Stimulated activated CD8-positive, alpha-beta memory T cell treated with anti-CD3 and anti-CD28 coated beads, Interleukin-15, amount 100 ng/mL, for 24 hours (primary cell): ENCODE results near the gene HYAL1.

ENCODE experiments used
- DNase-seq: peaks from one replicate; pipeline ENCODE4 v3.0.0-alpha.2; 2020; ENCODE audit warnings: low read depth

The HYAL1 gene

DNA sequence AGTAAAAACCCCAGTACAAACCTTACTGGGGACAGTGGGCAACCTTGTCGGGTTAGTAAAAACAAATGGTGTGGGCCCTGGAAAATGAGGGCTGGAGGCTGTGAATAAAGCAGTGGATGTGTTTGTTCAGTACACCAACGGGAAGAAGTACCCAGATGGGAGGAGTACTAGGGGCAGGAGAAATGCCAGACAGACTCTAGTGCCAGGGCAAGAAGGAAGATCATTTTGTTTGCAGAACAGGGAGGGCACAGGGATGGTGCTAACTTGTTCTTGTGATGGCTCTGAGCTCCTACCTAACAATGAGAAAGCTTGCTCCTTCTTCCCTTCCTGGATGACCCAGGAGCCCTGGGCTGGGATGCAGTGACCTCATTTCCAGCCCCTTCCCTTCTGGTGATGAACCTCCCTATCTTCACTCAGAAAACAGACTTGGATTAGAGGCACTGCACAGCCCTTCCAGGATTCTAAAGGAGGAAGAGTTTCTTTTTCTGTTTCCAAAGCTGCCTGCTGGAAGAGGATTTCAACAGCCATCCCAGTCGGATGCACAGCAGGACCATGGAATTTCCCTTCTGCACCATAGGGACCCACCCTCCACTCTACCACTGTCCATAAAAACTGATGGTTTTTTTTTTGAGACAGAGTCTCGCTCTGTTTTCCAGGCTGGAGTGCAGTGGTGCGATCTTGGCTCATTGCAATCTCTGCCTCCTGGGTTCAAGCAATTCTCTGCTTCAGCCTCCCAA lies 31.1 kb upstream of the HYAL1 start:
- no peak for DNase-seq

- DNase-seq, result no peak
Observed at GRCh38 chr3:50333744-50334328, 30.5 kb upstream of the HYAL1 start.

- no peak for DNase-seq
Observed at GRCh38 chr3:50331364-50331907, 28.1 kb upstream of the HYAL1 start.

DNA sequence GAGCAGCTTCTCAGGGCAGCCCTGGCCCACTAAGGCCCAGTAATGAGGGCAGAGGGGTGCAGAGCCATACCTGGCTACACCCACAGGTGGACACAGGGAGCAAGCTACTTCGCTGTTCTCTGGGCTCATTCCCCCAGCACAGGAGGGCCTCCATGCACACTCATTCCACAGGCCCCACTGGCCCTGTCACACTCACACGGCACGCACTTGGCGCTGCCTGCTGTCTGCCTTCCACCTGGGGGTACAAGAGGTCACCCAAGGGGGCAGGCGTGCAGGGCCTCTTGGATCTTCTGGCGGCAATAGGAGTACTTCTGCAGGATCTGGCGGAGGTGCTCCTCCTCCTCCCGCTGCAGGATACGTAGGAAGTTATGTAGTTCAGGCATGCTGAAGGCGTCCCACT lies 27.0 kb upstream of the HYAL1 start:
- DNase-seq, result no peak

DNA sequence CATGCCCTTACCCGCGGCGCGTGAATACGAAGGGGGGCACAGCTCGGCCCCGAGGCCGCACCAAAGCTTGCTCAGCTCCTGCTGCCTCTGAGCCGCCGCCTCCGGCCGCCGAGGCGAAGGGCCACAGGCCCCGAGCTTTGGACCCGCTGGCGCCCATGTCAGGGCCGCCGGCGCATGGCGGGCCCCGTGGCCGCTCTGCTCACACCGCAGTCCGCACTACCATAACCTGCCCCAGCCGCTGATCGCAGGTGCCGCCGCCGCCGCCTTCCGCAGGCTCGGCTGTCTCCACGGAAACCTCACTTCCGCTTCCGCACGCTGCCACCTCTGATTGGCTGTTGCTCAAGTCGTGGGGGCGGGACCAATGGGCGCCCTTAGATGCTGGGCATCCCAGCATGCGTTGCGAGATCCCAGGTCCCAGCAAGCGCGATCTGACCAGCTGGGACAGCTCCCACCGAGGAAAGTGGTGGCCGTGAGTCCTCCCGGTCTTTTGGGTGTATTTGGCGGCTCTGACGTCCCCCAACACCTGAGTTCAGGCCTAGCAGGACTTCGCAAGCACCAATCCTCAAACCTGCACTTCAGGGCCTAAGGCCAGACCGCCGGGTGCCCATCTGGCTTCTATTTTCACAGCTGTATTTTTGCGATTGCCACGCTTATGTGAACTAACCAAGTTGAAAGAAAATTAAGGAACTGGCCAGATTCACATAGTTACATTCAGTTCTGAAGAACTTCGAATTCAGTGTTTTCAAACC lies 24.7 kb upstream of the HYAL1 start, which contains the start of gene TUSC2:
Gene TUSC2 (minus strand): TSS at position 281 of the 749 bp plus-strand sequence. CDS start 124 bp downstream, at position 157.
- peak; percentile 79 for DNase-seq

GRCh38 chr3:50327129-50327528 lies 23.8 kb upstream of the HYAL1 start:
- no peak for DNase-seq

DNA sequence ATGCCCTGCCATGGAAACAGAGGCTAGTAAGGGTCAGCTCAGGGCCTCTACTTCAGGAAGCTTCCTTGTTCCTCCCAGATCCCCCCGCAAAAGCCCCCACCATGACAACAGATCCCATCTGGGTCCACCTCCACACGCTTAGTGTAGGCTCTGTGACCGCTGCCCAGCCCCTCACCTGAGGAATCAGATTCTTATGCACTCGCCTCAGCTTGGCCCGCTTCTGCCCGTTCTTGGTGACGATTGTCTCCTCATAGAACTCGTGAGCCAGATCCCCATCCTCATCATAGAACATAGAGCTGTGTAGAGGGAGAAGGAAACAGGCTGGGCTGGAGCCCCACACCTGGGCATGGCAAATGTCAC lies 22.8 kb upstream of the HYAL1 start:
- DNase-seq, result no peak

DNA sequence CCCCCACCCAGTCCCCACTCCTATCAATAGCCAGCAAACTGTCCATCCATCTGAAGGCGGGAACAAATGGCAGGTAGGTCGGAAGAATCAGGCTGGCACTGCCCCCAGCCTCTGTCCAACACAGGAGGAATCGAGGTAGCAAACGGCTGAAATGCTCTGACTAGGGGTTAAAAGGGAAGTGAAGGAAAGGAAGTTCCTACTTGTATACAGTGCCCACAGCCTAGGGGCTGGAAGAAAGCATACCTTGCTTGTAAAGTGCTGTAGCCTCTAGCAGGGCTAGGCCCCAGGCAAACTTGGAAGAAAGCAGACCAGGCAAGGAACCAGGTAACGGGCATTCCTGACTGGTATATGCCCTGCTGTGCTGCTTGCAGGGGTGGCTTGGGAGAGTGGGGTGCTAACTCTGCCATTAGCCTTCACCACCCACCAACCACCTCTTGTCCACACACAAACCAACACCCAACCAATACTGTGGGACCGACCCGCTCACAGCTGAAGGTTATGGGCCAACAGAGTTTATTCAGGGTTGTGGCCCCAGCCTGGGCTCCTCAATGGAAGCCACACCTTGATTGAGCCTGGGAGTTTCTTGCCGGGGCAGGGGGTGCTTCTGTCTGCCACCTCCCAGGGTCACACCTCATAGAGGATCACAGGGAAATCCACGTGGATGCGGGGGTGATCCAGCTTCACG lies 22.3 kb upstream of the HYAL1 start:
- DNase-seq, result no peak

GRCh38 chr3:50325113-50325480 lies 21.7 kb upstream of the HYAL1 start:
- no peak for DNase-seq

- DNase-seq, result peak; percentile 26
Observed at GRCh38 chr3:50324351-50325112, 21.2 kb upstream of the HYAL1 start.

DNA sequence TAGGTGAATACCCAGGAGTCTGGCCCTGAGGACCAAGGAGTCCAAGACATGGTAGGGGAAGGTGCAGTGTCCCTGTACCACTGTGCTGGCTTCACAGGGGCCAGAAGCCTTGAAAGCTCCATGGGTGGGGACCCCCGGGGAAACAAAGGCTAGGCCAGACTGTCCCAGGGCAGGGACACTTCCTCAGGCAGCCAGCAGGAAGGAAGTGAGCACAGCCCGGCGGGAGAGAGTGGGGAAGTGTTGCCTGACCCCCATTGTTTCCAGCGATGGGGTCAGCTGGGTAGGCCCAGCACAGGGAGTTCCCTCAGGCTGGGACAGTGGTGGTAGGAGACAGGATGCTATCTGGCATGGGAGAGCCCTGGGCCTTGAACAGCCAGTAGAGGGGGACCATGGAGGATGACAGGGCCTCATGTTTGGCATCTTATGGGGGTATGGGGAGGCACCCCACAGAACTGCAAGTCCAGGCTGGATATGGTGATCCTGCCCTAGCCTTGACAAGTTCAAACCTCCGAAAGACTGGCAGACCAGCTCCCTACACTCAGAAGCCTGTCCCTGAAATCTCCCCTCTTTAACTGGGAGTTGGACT lies 20.3 kb upstream of the HYAL1 start:
- no peak for DNase-seq

DNA sequence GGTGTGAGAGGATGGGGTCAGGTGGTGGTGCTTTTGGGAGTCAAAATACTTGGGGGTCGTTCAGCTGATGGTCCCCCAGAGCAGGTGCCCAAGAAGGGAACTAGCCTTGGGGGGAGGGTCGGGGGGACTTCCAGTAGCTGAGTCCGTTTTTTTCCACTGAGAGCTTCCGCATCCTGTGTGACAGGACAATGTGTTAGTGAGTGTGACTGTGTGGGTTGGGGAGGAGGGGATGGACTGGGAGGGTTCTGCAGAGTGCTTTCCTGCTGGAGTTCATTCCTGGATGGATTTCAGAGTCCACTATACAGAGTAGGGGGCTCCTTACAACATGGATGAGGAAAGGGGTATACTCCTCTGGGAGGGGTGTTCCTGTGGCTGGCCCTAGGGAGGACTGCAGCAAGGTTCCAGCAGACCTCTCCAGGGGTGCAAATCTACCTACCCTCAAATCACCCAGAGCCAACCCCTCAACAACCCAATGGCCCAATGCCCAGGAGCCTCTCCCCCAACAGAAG lies 19.8 kb upstream of the HYAL1 start:
- DNase-seq, result no peak

DNA sequence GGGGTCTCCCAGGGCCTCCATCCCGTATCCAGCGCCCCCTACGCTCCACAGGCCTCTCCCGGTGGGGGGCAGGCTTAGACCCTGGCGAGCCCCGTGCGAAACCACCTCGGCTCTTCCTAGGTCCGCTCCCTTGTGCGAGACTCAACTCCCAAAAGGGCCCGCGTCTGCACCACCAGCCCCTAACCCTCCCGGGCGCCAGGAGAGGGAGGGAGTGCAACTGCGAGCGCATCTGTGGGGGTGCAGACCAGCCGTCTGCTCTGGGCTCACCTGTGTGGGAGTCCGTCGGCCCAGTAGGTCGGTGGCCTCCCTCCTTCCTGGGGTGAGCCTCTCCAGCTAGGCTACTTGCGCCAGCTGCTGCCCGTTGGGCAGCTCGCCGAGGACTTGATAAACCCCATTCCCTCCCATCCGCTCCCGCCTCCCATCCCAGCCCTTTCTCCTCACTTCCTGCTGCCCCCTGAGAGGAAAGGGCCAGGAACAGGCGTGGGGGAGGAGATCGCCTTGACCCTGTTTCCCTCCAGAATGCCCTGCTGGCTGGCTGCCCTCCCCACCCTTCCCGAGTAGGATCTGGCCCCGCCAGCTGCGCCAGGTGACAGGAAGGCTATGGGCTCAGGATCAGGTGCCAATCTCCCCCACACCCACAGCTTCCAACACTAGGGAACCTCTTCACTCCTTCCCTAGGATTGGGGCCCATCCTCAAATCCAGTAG lies 19.2 kb upstream of the HYAL1 start, which contains the start of gene HYAL2:
Gene HYAL2 (minus strand): TSS at position 360 of the 706 bp plus-strand sequence. CDS start 2,256 bp downstream, outside the sequence.
- DNase-seq, result no peak

- DNase-seq, result no peak
Observed at GRCh38 chr3:50322115-50322385, 18.7 kb upstream of the HYAL1 start.

- peak; percentile 55 for DNase-seq
Observed at GRCh38 chr3:50321336-50322114, 18.2 kb upstream of the HYAL1 start.

DNA sequence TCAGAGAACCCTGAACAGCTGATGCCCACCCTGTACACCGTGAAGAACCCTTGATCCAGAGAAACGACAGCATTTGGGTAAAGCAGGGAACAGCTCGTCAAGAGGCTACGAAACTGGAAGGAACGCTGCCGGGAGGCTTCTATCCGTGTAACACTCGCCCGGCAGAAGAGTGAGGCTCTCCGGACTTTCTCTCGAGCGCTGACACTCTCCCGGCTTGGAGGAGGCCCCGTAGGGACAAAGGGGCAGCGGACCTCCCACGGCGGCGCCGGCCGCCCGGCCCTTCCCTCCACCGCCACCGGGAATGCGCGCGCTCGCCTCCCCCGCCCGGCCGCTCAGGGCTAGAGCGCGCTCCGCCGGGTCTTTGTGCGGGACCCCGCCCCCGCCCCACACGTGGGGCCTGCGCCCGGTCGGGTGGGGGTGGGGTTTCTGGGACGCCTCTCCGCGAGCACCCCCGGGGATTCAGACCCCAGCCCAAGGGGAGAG lies 17.5 kb upstream of the HYAL1 start:
- DNase-seq, result peak; percentile 40

DNA sequence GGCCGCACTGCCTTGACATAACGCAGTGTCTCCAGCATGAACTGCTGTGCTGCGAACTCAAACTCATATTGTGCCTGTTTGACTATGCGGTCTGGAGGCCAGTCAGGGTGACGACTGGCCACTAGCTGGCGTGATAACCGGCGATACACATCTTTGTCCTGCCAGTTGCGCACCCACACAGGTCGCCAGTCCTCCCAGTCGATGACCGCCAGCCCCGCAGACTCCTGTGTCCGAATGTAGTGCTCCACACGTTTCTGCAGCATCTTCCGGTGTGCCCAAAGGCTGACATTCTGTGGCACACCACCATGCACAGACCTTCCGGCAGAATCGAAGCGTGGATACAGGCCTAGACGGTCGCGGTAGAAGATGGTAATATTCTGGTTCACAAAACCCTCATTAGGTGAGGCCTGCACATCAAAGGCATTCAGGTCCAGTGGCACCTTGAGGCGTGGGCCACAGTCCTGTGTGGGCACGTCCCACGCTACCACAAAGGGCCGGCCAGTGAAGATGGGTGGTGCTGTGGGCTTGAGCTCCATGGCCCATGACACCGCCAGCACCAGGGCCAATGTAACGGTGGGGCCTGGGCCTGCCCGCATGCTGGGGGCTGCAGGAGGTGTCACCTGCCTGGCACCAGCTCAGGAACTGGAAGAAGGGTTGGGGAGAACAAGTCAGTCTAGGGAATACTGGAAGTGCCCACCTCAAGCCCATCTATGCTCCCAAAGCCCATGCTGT lies 16.7 kb upstream of the HYAL1 start:
- DNase-seq, result no peak

GRCh38 chr3:50319181-50319893 lies 16.0 kb upstream of the HYAL1 start:
- no peak for DNase-seq
